Neural cell (in vitro differentiated cells): ENCODE data around the gene DLL1.

Experiments used
- EP300 ChIP-seq: fragments of 450-650 bp; conservative IDR thresholded peaks from 2 replicates; pipeline ENCODE4 v1.6.1; 2014; ENCODE audit warnings: antibody characterized with exemption, mild to moderate bottlenecking, moderate library complexity; ENCODE audit not compliant: poor library complexity, severe bottlenecking
- EZH2 ChIP-seq: fragments of 200-600, 300-800 bp; shearing (Covaris generic), sonication (generic); IDR thresholded peaks from 2 replicates; pipeline ENCODE4 v1.6.1; 2014; ENCODE audit warnings: antibody characterized with exemption, low read length, borderline replicate concordance, mild to moderate bottlenecking; ENCODE audit not compliant: insufficient read depth, poor library complexity, severe bottlenecking
- MXI1 ChIP-seq: fragments of 450-650 bp; conservative IDR thresholded peaks from 2 replicates; pipeline ENCODE4 v1.6.1; 2014; ENCODE audit warnings: antibody characterized with exemption, mild to moderate bottlenecking; ENCODE audit not compliant: poor library complexity, severe bottlenecking
- POLR2AphosphoS5 ChIP-seq: IDR thresholded peaks from 2 replicates; pipeline ENCODE4 v1.6.1; 2012
- RAD21 ChIP-seq: fragments of 450-650 bp; conservative IDR thresholded peaks from 2 replicates; pipeline ENCODE4 v1.6.1; 2014; ENCODE audit warnings: antibody characterized with exemption, mild to moderate bottlenecking, moderate library complexity
- SMC3 ChIP-seq: fragments of 450-650 bp; conservative IDR thresholded peaks from 2 replicates; pipeline ENCODE4 v1.6.1; 2014; ENCODE audit warnings: antibody characterized with exemption, mild to moderate bottlenecking, moderate library complexity; ENCODE audit not compliant: poor library complexity
- TAF1 ChIP-seq: IDR thresholded peaks from 2 replicates; pipeline ENCODE4 v1.6.1; 2012; ENCODE audit warnings: low read depth
- TF ChIP-seq, protein P1 (sequence below): fragments of 450-650 bp; IDR thresholded peaks from 2 replicates; pipeline ENCODE4 v1.5.1; 2014; ENCODE audit warnings: antibody characterized with exemption, mild to moderate bottlenecking, moderate library complexity; ENCODE audit not compliant: poor library complexity, severe bottlenecking
- TF ChIP-seq, protein P2 (sequence below): IDR thresholded peaks from 2 replicates; pipeline ENCODE4 v1.6.1; 2012; ENCODE audit warnings: borderline replicate concordance

DNA sequence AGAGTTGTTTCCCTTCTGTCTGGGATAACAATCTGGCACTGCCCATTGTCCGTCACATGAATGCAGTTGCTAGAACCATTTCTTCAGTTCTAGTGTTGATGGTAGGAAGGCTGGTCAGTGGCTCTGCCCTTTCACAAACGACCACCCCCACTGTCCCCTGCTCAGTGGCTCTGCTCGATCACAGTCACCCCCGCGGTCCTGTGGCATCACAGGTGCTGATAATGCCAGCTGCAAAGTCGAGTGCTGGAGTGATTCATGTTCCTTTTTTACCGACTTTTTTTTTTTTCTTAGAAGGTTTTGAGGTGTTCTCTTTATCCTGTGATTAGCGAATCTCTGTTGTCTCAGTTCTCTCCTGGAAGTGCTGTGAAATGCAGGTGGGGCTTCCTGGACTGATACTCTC, 38.4 kb upstream of the DLL1 start:
- TF ChIP-seq, protein P1, sequence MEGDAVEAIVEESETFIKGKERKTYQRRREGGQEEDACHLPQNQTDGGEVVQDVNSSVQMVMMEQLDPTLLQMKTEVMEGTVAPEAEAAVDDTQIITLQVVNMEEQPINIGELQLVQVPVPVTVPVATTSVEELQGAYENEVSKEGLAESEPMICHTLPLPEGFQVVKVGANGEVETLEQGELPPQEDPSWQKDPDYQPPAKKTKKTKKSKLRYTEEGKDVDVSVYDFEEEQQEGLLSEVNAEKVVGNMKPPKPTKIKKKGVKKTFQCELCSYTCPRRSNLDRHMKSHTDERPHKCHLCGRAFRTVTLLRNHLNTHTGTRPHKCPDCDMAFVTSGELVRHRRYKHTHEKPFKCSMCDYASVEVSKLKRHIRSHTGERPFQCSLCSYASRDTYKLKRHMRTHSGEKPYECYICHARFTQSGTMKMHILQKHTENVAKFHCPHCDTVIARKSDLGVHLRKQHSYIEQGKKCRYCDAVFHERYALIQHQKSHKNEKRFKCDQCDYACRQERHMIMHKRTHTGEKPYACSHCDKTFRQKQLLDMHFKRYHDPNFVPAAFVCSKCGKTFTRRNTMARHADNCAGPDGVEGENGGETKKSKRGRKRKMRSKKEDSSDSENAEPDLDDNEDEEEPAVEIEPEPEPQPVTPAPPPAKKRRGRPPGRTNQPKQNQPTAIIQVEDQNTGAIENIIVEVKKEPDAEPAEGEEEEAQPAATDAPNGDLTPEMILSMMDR, result no peak
- TF ChIP-seq SMC3 (no peak), POLR2AphosphoS5 (no peak), EP300 (no peak), TAF1 (no peak), EZH2 (no peak), MXI1 (no peak), RAD21 (no peak)
- TF ChIP-seq, protein P2, sequence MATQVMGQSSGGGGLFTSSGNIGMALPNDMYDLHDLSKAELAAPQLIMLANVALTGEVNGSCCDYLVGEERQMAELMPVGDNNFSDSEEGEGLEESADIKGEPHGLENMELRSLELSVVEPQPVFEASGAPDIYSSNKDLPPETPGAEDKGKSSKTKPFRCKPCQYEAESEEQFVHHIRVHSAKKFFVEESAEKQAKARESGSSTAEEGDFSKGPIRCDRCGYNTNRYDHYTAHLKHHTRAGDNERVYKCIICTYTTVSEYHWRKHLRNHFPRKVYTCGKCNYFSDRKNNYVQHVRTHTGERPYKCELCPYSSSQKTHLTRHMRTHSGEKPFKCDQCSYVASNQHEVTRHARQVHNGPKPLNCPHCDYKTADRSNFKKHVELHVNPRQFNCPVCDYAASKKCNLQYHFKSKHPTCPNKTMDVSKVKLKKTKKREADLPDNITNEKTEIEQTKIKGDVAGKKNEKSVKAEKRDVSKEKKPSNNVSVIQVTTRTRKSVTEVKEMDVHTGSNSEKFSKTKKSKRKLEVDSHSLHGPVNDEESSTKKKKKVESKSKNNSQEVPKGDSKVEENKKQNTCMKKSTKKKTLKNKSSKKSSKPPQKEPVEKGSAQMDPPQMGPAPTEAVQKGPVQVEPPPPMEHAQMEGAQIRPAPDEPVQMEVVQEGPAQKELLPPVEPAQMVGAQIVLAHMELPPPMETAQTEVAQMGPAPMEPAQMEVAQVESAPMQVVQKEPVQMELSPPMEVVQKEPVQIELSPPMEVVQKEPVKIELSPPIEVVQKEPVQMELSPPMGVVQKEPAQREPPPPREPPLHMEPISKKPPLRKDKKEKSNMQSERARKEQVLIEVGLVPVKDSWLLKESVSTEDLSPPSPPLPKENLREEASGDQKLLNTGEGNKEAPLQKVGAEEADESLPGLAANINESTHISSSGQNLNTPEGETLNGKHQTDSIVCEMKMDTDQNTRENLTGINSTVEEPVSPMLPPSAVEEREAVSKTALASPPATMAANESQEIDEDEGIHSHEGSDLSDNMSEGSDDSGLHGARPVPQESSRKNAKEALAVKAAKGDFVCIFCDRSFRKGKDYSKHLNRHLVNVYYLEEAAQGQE, result no peak
